HG03135 (cell line): Measurements from ENCODE around the gene NAA15.
"Not testable (repeated sequence)": the region's sequence is repeated elsewhere in the genome, so short reads cannot be mapped to it uniquely, and the experiment has no call there.

Experiments
- ATAC-seq: cut with Tn5 transposase; IDR thresholded peaks from one replicate; pipeline ENCODE4 v1.9.1; 2021; ENCODE audit warnings: mild to moderate bottlenecking, moderate library complexity; ENCODE audit not compliant: unreplicated experiment

Gene NAA15

GRCh38 chr4:139443661-139444060, 142.4 kb downstream of the NAA15 start:
- no peak for ATAC-seq

DNA sequence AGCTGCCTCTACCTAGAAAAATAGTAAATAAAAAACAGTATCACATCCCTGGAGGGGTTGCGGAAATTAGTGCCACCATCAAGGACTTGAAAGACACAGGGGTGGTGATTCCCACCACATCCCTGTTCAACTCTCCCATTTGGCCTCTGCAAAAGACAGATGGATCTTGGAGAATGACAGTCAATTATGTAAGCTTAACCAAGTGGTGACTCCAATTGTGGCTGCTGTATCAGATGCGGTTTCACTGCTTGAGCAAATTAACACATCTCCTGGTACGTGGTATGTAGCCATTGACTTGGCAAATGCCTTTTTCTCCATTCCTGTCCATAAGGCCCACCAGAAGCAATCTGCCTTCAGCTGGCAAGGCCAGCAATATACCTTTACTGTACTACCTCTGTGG, 143.6 kb downstream of the NAA15 start:
- ATAC-seq: not testable (repeated sequence)

DNA sequence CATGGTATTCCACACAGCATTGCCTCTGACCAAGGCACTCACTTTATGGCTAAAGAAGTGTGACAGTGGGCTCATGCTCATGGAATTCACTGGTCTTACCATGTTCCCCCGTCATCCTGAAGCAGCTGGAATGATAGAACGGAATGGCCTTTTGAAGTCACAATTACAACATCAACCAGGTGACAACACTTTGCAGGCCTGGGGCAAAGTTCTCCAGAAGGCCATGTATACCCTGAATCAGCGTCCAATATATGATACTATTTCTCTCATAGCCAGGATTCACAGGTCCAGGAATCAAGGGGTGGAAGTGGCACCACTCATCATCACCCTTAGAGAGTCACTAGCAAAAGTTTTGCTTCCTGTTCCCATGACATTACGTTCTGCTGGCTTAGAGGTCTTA, 145.8 kb downstream of the NAA15 start:
- not testable (repeated sequence) for ATAC-seq

GRCh38 chr4:139450586-139450985, 149.3 kb downstream of the NAA15 start:
- no peak for ATAC-seq

- no peak for ATAC-seq
Observed at GRCh38 chr4:139451997-139452396, 150.7 kb downstream of the NAA15 start.

- peak; percentile 55 for ATAC-seq
Observed at GRCh38 chr4:139453041-139453370, 151.7 kb downstream of the NAA15 start.

DNA sequence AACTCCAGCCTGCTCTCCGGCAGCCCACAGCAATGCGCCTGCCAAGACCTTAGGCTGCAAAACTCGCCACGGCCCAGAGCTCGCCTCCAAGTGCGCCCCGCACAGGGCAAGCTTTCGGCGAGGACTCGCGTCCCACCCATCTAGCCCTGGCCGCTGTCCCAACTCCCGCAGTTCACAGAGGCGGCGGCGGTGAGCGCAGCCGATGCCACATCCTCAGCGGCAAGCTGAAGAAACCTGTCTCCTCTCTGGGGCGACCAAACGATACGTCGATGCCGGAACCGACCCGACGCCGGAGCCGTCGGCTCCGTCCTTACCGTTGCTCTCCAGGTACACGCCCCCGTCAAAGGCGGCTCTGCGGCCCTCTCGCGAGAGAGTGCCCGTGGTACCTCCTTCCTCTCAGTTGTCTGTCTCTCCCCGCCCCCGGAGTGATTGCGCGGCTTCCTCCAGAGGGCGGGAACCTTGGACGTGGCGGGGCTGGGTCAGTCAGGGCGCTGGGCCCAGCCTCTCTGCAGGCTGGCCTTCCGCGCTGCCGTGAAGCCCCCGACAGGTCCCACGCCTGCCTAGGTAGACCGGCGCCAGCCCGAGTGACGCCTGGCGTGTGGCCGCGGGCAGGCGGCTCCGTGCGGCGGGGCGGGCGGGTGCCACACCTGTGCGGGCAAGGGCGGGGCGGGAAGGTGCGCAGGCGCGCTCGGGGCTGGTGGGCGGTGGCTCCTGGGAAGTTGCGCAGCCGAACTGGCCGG, 152.2 kb downstream of the NAA15 start:
- ATAC-seq: peak; percentile 91

DNA sequence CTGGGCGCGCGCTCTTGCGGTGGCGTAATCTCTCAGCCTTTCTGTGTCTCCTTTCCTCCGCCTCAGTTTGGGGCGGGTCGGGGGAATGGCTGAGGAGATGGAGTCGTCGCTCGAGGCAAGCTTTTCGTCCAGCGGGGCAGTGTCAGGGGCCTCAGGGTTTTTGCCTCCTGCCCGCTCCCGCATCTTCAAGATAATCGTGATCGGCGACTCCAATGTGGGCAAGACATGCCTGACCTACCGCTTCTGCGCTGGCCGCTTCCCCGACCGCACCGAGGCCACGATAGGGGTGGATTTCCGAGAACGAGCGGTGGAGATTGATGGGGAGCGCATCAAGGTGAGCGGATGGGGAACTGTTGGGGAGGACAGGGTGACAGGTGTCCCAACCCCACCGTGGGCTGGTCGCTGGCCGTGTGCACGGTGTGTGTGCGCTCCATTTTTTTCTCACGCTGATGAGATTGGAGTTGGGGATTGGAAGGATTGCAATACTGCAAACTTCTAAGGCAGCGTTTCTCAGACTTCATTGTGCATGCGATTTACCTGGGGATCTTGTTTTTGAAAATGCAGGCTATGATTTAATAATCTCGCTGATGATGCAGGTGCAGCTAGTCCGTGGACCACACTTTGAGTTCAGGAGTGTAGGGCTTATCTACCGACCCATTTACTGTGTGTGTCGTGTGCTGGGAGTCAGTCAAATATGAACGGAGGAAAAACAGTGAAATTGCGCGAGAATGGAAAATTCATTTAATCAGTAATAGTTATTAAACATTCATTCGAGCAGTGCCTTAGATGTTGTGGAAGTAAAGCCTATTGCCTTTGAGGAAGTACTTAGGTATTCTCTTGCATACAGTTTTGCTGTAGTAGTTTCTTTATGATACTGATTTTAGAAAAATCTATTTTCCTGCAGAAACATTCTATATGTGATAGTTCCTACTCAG, 153.1 kb downstream of the NAA15 start, which contains the start of gene RAB33B:
Gene RAB33B, plus strand, starts transcription at position 11 of the 935 bp plus-strand sequence. Its CDS starts 75 bp downstream, at position 86.
- ATAC-seq: peak; percentile 4

GRCh38 chr4:139455126-139455538, 153.8 kb downstream of the NAA15 start:
- no peak for ATAC-seq

DNA sequence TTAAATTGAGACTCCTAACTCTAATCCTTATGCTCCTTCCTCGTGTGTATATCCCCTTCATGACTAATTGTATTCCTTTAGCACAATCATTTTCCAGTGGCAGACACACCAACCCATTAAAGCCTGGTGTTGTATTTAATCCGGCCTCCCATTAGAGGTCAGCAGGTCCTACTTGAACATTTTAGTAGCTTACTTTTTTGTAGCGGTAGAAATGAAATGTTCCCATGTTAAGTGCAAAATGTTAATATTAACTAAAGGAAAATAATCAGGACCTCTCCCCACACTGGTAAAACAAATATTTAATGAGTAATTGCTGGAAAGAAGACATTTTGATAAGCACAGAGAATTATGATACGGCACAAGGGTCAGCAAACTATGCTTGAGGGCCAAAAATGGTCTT, 156.0 kb downstream of the NAA15 start:
- ATAC-seq: no peak

DNA sequence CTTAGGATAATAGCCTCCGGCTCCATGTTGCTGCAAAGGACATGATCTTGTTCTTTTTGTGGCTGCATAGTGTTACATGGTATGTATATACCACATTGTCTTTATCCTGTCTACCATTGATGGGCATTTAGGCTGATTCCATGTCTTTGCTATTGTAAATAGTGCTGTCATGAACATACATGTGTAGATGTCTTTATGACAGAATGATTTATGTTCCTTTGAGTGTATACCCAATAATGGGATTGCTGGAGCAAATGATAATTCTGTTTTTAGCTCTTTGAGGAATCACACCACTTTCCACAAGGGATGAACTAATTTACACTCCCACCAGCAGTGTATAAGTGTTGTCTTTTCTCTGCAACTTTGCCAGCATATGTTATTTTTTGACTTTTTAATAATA, 157.2 kb downstream of the NAA15 start:
- no peak for ATAC-seq

DNA sequence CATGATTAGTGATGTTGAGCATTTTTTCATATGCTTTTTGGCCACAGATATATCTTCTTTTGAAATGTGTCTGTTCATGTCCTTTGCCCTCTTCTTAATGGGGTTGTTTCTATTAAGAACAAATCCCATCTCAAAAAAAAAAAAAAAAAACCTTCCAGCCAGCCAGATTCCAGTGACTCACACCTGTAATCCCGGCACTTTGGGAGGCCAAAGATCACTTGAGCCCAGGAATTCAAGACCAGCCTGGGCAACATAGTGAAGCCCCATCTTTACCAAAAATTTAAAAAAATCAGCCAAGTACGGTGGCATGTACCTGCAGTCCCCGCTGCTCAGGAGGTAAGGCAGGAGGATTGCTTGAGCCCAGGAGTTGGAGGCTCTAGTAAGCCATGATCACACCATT, 157.7 kb downstream of the NAA15 start:
- no peak for ATAC-seq

- no peak for ATAC-seq
Observed at GRCh38 chr4:139460565-139460964, 159.3 kb downstream of the NAA15 start.

GRCh38 chr4:139461022-139461628, 159.8 kb downstream of the NAA15 start:
- ATAC-seq: no peak

GRCh38 chr4:139464512-139464911, 163.2 kb downstream of the NAA15 start:
- ATAC-seq: not testable (repeated sequence)

DNA sequence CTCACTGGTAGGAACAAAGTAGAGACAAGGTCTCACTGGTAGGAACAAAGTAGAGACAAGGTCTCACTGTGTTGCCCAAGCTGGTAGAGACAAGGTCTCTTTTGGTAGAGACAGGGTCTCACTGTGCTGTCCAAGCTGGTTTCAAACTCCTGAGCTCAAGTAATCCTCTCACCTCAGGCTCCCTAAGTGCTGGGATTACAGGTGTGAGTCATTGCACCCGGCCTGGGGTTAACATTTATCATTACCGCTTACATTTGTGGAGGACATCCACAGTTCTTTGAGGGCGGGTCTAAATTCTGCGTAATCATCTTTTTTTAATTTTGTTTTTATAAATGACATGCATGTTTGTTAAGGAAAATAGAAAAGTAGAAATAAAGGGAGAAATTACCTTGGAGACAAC, 164.6 kb downstream of the NAA15 start:
- no peak for ATAC-seq

DNA sequence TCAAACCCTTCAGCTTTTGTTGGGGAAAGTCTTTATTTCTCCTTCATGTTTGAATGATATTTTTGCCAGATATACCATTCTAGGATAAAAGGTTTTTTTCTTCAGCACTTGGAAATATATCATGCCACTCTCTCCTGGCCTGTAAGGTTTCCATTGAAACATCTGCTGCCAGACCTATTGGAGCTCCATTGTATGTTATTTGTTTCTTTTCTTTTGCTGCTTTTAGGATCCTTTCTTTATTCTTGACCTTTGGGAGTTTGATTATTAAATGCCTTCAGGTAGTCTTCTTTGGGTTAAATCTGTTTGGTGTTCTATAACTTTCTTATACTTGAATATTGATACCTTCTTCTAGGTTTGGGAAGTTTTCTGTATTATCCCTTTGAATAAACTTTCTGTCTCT, 167.5 kb downstream of the NAA15 start:
- not testable (repeated sequence) for ATAC-seq

DNA sequence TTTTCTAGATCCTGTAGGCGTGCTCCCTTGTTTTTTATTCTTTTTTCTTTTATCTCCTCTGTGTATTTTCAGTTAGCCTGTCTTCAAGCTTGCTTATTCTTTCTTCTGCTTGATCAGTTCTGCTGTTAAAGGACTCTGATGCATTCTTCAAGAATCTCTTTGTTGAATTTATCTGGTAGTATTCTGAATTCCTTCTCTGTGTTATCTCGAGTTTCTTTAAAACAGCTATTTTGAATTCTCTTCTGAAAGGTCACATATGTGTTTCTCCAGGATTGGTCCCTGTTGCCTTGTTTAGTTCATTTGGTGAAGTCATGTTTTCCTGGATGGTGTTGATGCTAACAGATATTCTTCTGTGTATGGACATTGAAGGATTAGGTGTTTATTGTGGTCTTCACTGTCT, 167.9 kb downstream of the NAA15 start:
- no peak for ATAC-seq
